Stimulated activated CD8-positive, alpha-beta memory T cell treated with anti-CD3 and anti-CD28 coated beads, Interleukin-4, amount 100 ng/mL, for 48 hours (primary cell): ENCODE measurements around the gene FOXRED1.
"Not testable (repeated sequence)": the region's sequence is repeated elsewhere in the genome, so short reads cannot be mapped to it uniquely, and the experiment has no call there.

ENCODE experiments used
- DNase-seq: peaks from one replicate; pipeline ENCODE4 v3.0.0-alpha.2; 2020

FOXRED1 gene

DNA sequence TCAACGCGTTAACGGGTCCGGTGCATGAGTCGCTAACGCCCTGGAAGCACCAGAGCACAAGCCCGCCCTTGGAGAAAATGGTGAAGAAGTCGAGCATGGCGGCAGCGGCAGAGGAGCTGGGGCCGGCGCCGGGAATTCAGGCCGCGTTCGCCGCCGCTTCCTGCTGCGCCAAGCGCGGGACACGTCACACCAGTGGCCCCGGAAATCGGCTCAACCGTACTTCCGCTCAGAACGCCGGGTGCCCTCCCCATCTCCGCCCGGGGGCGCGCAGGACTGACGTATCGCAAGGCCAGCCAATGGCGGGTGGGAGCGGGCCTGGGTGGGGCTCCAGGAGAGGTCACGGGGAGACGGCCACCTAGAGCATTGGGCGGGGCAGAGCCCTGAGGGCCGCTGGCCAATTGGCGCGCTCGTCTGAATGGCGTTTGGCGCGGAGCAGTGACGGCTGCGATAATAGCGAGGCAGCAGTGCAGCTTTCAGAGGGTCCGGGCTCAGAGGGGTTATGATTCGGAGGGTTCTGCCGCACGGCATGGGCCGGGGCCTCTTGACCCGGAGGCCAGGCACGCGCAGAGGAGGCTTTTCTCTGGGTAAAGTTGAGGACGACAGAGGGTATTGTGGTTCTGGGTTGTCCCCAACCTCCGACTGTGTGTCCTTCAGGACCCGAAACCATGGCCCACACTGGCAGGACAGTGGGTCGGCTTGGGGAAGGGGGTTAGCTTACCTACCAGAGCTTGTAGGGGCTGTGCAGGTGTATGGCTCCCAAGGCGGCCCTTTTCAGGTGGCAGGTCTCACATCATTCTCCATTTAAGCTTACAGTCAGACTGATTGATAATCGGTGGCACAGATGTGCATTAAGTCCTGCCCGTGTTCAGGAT, at the start of gene FOXRED1, which contains the start of gene SRPRA:
Gene FOXRED1 (plus strand): TSS at position 447 of the 872 bp plus-strand sequence. CDS start 53 bp downstream, at position 500.
Gene SRPRA (minus strand): TSS at position 188 of the 872 bp plus-strand sequence. CDS start 91 bp downstream, at position 97.
- peak; percentile 99 for DNase-seq

DNA sequence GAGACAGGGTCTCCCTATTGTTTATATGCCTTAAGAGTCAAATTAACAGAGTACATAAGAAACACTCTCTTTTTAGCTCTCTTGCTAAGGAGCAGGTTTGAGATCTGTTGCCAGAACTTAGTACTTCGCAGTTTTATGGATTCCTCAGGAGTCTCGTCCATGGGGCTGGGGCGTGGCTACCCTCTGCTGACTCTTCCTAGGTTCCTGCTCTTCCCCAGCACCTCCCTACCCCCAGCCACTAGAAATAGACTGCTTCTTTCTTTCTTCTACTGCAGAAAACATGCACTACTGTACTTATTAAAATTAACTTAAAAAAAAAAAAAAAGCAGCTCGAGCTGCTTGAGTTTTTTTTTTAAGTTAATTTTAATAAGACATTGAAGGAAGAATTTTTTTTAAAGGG, 49.4 kb upstream of the FOXRED1 start:
- no peak for DNase-seq

DNA sequence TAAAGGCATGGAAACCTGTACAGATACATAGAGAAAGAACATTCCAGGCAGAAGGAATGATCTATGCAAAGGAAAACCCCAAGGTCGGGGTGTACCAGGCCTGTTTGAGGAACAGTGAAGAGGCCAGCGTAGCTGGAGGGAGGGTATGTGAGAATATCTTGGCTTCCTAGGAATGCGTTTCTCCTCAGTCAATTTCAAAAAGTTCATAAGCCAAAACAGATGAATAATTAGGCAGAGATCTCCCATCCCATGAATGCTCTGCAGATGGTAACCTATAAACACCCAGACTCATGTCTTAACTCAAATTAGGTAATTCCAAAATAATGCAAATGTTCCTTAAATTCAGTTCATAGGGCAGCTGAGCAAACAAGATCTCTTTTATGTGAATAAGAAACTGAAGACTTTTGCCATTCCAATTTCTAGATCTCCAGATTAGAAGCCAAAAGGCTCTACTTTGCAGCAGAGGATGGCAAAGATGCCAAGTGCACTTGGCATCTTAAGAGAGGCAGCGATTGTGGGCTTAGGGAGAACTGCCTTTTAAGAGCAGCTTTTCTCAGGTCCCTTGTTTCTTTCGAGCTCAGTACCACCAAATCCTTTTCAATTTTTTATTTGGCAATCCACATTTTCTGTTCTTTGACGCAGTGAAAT, 44.2 kb upstream of the FOXRED1 start:
- DNase-seq, result no peak

DNA sequence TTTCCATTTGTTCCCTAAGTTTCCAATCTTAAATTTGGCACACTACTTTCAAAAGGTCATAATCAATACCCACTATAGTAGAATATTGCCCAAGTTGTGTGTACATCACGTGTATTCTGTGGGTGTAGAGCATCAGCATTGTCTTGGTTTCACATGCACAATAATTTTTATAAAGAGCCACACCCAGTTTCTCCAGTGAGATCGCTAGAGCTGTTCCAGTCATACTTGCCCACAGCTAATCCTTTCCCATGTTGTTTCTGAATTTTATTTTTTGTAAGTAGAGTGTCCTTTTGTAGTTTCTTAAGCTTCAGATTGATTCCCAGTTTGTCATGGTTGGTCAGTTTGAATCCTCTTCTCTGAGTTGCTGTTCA, 43.7 kb upstream of the FOXRED1 start:
- no peak for DNase-seq

DNA sequence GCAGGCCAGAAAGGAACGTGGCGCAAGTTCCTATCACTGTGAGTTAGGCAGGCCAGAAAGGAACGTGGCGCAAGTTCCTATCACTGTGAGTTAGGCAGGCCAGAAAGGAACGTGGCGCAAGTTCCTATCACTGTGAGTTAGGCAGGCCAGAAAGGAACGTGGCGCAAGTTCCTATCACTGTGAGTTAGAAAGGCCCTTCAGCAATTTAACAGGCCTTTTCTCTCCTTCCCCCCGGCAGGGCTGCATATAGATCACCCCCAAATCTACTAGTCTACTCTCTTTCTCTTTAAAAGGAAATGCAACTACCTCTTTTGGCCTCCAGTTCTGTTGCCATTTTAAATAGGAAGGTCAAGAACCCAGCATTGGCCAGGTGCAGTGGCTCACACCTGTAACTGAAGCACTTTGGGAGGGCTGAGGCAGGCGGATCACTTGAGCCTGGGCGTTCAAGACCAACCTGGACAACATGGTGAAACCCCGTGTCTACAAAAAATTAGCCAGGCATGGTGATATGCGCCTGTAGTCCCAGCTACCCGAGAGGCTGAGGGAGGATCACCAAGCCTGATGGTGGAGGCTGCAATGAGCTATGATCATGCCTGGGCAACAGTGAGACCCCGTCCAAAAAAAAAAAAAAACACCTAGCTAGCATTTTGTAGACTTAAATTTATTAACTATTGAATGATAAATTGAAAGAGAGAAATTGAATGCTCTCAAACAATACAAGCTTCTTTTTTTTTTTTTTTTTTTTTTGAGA, 42.4 kb upstream of the FOXRED1 start:
- DNase-seq, result no peak

DNA sequence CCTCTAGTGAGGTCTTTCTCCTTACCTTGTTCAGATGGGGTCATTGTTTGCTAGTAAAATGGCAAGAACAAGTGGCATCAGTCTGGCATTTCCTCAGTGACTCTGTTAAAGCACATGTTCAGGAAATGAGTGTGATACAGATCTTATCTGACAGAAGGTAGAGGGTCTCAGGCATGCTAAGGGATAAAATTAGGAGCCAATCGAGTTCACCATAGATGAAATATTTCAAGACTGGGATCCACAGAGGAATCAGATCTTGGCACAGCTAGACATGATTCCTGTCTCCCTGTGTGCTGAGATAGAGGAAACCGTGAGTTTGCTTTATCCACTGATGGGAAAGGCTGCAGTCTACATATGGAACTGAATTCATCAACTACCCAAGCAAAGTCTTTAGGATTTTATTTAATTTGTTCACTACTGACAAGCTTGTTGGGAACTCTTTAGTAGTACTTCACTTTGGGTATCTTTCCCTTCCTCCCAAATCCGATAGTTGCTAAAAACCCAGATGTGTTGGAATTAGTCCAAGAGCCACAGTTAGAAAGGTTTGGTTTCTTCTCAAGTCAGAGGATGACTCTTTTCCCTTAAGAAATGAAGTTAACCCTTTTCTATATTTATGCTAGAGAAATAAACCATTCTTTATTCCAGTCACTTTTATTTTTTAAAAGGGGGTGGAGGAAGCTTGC, 39.0 kb upstream of the FOXRED1 start:
- DNase-seq, result no peak

DNA sequence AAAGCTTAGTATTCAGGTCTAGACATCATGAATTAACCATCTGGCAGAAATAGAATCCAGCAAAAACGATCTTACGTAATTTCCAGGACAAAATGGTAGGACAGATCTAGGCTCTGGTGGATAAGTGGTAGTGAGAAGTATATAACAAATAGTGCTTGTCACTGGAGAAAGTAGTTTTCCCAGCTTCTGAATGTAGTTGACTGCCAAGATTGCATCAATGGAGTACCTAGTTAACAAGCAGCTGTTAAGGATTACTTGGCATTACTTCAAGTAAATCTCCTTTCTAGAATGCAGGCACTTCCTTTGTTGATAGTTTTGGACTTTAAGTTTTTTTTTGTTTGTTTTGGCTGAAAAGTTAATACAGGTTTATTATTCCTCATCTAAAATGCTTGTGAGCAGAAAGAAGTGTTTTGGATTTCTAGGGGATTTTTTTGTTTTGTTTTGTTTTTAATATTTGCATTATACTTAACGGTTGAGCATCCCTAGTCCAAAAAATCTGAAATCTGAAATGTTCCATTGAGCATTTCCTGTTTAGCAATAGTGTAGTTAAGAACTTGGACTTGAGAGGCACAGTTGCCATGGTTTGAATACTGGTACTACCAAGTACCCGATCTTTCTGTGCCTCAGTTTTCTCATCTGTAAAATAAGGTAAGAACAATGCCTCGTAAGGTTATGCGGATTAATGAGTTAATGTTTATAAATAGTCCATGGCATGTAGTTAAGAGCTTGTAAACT, 37.1 kb upstream of the FOXRED1 start:
- no peak for DNase-seq

DNA sequence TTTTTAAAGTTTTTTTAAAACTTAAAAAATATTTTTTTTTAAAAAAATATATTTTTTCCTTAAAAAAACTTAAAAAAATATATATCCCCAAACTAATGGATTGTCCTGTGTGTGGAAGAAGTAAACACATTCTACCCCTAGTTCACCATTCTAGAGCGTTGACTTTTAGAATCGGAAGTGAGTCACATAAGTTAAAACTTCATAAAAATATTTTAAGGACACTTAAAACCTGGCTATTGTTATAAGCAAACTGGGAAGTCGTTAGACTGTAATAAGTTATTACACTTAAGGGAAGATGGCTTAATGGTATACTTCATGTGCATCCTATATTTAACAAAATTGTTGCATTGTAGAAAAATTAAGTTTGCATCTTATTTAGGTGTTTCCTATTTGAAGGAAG, 36.3 kb upstream of the FOXRED1 start:
- DNase-seq, result no peak

DNA sequence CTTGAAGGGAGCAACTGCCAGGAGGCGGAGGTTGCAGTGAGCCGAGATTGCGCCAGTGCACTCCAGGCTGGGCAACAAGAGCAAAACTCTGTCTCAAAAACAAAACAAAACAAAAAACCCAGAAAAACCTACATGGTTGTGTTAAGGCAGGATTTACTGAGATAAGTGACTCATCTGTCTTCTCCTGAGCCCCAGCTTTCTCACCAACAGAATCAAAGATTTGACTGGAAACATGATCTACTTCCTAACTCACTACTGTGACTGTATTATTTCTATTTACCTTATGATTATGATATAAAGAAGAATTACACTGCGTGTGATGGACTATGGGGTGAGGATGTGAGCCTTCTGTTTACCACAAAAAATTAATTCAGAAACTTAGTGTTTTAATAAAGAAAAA, 35.6 kb upstream of the FOXRED1 start:
- DNase-seq, result no peak

DNA sequence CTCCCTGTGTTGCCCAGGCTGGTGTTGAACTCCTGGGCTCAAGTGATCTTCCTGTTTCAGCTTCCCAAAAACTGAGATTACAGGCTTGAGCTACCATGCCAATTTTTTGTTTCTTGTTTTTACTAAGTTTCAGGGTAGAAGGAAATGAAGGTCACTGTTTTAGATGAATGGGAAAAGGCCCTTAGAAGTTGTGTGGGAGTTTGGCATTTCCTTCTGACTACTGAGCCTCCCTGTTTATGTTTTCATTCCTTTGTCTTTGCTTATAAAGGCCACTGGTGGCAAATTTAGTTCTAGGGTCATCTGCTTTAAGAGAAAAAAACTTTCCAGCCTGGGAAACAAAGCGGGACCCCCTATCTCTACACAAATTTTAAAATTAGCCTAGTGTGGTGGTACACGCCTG, 22.3 kb upstream of the FOXRED1 start:
- no peak for DNase-seq

DNA sequence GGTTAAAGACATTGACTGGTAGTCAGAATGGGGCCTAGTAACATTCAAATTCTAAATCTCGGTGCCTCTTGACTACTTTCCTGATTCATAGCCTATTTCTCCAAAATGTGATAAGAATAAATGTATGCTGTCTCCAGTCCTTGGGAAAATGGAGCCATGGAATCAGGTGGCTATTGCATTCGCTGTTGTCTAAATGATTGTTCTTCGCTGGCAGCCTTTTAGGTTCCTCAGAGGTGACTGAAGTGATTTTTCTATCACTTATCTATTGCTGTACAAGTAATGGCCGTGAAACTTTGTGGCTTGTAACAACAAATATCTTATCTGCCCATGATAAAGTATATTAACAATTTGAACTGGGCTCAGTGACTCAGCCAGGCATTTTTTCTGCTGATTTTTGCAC, 15.7 kb upstream of the FOXRED1 start:
- no peak for DNase-seq

DNA sequence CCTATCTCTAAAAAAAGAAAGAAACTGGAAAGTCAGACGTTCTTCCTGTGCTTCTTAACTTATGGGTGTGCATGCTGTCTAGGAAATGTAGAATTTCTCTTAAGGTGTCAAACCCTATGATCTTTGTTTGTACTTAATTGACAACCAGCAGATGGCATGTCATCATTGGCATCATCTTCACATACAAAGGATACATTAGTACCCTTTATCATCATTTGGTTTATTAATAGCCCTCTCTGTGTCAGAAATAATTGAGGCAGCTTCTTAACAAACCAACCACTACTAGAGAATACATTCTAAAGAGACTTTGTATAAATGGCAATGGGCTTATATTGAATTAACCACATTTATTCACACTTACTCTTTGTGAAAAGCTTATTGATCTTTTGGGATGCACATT, 14.1 kb upstream of the FOXRED1 start:
- DNase-seq, result no peak

DNA sequence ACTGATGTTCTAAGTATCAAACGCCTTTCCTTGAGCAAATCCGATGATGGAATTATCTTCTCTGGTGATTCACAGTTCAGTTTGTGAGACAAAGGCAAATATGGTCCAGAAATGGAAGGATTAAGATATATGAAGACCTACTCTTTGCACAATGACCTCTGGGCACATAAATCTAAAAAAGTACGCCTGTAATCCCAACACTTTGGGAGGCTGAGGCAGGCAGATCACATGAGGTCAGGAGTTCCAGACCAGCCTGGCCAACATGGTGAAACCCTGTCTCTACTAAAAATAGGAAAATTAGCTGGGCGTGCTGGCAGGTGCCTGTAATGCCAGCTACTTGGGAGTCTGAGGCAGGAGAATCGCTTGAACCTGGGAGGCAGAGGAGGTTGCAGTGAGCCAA, 13.4 kb upstream of the FOXRED1 start:
- not testable (repeated sequence) for DNase-seq

DNA sequence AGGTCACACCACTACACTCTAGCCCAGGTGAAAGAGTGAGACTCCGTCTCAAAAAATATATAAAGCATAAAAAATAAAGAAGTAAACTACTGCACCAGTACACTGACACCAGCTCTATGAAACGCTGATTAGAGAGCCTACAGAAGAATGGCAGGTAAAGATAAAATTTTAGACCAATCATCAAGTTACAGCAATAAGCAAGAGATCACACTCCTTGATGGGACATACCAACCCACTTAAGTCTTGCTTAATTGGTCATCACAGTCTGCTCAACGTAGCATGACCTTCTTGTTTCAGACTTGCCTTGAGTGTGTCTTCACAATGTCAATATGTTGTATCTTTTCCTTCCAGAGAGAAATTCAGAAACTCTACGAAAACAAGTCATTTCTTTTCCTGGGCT, 12.7 kb upstream of the FOXRED1 start:
- DNase-seq, result no peak

DNA sequence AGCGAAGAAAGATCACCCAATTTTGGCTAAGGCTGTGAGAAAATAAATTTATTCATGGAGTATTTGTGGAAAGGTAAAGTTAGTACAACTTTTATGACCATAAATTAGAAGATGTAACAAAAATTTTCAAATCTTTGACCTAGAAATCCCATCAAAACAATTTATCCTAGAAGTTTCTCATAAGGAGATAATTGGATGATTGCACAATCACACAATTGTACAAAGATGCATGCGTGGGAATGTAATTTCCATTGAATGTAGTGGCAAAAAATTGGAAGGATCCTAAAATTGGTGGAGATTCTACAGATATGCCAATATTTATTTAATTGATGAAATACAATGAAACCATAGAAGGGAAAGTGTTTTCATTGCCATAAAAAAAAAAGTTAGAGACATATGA, 11.8 kb upstream of the FOXRED1 start:
- DNase-seq, result no peak

DNA sequence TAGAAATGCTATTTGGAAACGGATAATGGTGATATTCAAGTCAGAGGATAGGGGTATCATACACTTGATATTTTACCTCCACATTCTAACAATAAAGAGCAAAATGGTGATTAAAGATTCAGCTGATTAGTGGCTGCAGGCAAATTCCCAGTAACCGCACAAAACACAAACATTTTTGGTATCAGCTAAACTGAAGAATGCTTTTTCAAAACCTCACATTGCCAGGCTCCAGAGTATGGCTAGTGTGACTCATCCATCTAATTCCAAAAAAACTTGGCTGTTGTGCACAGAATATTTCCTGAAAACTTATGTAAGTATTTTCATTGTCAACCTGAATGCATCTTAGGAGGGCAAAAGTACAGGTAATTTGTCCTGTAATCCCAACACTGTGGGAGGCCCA, 11.2 kb upstream of the FOXRED1 start:
- no peak for DNase-seq

DNA sequence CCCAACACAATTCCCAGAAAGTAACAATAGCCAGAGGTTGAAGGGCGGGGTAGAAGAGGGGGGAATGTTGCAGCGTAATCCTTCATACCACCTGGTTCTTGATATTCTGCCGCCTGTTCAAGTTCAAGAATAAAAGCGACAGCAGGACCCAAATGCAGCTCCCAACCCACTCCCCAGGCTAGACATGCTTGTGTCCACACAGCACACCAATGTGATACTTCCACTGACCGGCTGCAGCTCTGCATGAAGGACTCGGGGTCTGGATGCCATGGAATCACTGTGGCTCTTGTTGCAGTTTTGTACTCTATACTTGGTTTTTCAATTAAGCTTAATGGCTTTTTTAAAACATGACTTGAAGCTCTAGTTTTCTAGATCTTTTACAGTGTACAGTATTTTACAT, 6.7 kb upstream of the FOXRED1 start:
- no peak for DNase-seq

DNA sequence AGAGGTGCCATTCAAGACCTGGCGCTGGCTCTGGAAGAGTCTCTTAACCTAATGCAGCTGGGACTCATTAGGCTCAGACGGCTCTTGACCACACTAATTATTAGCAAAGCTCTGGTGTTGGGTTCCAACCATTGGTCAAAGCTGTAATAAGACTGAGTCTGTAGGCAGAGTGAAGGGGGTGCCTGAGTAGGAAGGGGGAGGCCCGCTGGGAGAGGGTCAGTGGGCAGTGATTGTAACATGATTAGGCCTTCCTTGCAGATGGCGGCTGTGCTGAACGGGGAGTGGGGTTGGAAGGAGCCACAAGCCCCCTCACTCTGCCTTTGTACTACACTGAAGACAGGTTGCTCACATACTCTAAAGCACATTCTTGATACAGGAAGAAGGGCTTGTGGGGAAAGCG, 5.5 kb upstream of the FOXRED1 start:
- DNase-seq, result no peak

DNA sequence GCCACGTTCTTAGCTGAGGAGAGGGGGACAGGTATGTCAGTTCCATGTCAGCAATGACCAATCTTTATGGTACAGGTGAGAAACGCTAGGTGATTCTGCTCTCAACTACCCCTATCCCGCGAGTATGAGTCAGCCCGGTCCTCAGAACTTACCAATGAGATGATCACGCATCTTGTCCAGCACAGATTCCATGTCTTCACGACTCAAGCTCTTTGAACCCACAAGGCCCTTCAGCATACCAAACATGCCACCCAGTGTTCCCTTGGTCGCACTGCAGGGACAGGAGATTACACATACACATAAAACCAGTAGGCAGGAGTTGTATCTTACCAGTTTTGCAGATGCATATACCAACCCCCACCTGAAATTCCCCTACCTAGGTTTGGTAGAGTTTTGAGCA, 3.1 kb upstream of the FOXRED1 start:
- DNase-seq, result no peak

DNA sequence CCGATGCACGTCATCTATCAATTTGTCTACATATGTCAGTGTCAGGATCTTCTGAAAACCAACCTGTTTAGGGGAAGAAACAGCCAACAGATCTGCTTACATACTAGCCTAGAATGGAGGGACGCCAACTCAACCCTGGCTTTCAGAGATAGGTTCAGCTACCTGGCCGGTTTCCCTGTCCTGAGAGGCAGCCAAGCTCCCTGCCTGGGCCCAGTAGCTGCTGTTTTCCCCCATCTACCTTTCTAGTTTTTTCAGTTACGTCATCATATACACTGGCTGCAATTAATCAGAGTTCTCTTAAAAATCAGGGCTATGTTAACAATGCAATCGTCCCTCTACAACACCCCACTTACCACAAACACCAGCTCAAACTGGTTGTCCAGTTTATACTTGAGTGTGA, 1.3 kb upstream of the FOXRED1 start:
- no peak for DNase-seq

DNA sequence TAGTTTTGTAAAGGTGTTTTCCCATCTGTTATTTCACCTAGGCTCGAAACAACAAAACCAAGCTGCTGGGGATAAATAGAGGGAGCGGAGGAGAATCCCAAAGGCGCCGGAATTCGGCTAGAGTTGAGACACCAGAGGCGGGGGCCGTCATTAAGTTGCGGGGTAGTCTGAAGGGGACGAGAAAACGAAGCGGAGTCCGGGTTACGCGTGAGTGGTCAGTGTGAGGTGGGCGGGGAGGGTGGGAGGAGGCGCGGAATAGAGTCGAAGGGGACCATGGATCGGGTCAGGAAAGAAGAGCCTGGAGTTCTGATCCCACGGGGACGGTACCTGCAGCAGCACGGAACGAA, 620 bp upstream of the FOXRED1 start:
- DNase-seq, result no peak

DNA sequence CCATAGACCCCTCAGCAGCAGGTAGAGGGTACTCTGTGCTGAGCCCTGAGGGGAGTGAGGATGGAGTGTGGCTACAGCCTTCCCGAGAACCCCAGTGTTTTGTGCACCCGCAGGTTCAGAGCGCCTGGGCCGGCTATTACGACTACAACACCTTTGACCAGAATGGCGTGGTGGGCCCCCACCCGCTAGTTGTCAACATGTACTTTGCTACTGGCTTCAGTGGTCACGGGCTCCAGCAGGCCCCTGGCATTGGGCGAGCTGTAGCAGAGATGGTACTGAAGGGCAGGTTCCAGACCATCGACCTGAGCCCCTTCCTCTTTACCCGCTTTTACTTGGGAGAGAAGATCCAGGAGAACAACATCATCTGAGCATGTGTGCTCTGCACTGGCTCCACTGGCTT, 8.4 kb downstream of the FOXRED1 start:
- no peak for DNase-seq

DNA sequence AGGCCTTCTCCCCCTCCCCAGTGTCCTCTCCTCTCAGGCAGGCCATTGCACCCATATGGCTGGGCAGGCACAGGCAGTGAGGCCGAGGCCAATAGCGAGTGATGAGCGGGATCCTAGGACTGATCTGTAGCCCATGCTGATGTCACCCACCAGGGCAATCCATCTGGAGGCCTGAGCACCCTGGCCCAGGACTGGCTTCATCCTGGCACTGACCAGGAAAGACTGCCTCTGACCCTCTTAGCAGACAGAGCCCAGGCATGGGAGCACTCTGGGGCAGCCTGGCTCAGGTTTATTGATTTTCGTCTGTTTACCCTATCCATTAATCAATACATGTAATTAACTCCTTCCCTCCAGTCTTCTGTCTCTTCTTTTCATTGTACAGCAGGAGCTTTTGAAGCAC, 8.8 kb downstream of the FOXRED1 start:
- DNase-seq, result no peak
